IMR-90 (cell line): Measurements from ENCODE around the gene WDR27. TPM values are rescaled to one million over a fixed set of nuclear protein-coding genes. Genes with fewer than 3 reads are reported as not detected.

ENCODE experiments used
- ATAC-seq: fragments of 200-7000 bp; cut with Tn5 transposase; 2 replicates; pipeline ENCODE4 v1.9.1; 2020; ENCODE audit warnings: low read depth, mild to moderate bottlenecking, moderate library complexity
- BruUV-seq: library from RNA; stranded (reverse); fragments of 400-500 nt; replicated peaks from 2 replicates; lab custom pipeline; 2021; lab: Mats Ljungman, UMichigan
- CTCF ChIA-PET: fragments of 300-600 bp; formaldehyde crosslinking; extraction: SDS; loops from one replicate; lab custom pipeline; 2021; ENCODE audit warnings: antibody characterized with exemption; lab: Yijun Ruan, JAX
- POLR2A ChIA-PET: fragments of 300-600 bp; sonication (Branson Sonifier 250); formaldehyde crosslinking; loops from one replicate; lab custom pipeline; 2022; ENCODE audit warnings: antibody characterized with exemption; ENCODE audit not compliant: unreplicated experiment; lab: Charles Lee
- DNase-seq: peaks from one replicate; pipeline ENCODE4 v3.0.0; 2013
- H2AFZ ChIP-seq: replicated peaks from 2 replicates; pipeline ENCODE3; 2013; ENCODE audit warnings: low read length, mild to moderate bottlenecking; ENCODE audit not compliant: poor library complexity
- H2AK5ac ChIP-seq: 2 replicates; pipeline ENCODE4 v1.6.1; 2013; ENCODE audit warnings: low read depth, low read length, inconsistent platforms
- H2AK9ac ChIP-seq: replicated peaks from 2 replicates; pipeline ENCODE3; 2013; ENCODE audit warnings: mild to moderate bottlenecking, low read depth, low read length, moderate library complexity; ENCODE audit not compliant: poor library complexity
- H2BK120ac ChIP-seq: 2 replicates; pipeline ENCODE4 v1.6.1; 2013; ENCODE audit warnings: low read depth, low read length, inconsistent platforms
- H2BK15ac ChIP-seq: 3 replicates; pipeline ENCODE4 v1.6.1; 2013; ENCODE audit warnings: low read depth, low read length, inconsistent platforms
- H2BK20ac ChIP-seq: 2 replicates; pipeline ENCODE4 v1.6.1; 2013; ENCODE audit warnings: low read depth, mild to moderate bottlenecking, inconsistent platforms, low read length, moderate library complexity
- H2BK5ac ChIP-seq: 2 replicates; pipeline ENCODE4 v1.6.1; 2013; ENCODE audit warnings: mild to moderate bottlenecking, low read depth, low read length, inconsistent platforms; ENCODE audit not compliant: poor library complexity, severe bottlenecking
- H3K14ac ChIP-seq: replicated peaks from 2 replicates; pipeline ENCODE4 v1.6.1; 2013; ENCODE audit warnings: low read depth, low read length, inconsistent platforms
- H3K18ac ChIP-seq: 2 replicates; pipeline ENCODE4 v1.6.1; 2013; ENCODE audit warnings: low read depth, low read length, control low read depth
- H3K23ac ChIP-seq: 2 replicates; pipeline ENCODE4 v1.6.1; 2013; ENCODE audit warnings: low read depth, low read length, inconsistent platforms
- H3K27ac ChIP-seq: 2 replicates; pipeline ENCODE4 v1.5.1; 2013; ENCODE audit warnings: mild to moderate bottlenecking, control low read depth, low read length; ENCODE audit not compliant: insufficient read depth
- H3K27me3 ChIP-seq: 2 replicates; pipeline ENCODE4 v1.6.1; 2013; ENCODE audit warnings: low read length; ENCODE audit not compliant: control insufficient read depth, insufficient read depth
- H3K36me3 ChIP-seq: 2 replicates; pipeline ENCODE4 v1.6.1; 2013; ENCODE audit warnings: low read length, mixed read lengths; ENCODE audit not compliant: control insufficient read depth, insufficient read depth
- H3K4ac ChIP-seq: 2 replicates; pipeline ENCODE4 v1.6.1; 2013; ENCODE audit warnings: low read depth, low read length, inconsistent platforms
- H3K4me1 ChIP-seq: 2 replicates; pipeline ENCODE4 v1.6.1; 2013; ENCODE audit warnings: low read length, mixed read lengths; ENCODE audit not compliant: control insufficient read depth, insufficient read depth
- H3K4me2 ChIP-seq: 2 replicates; pipeline ENCODE4 v1.6.1; 2013; ENCODE audit warnings: low read depth, mild to moderate bottlenecking, control low read depth, low read length, moderate library complexity
- H3K4me3 ChIP-seq: 2 replicates; pipeline ENCODE4 v1.5.1; 2013; ENCODE audit warnings: low read depth, mild to moderate bottlenecking, control low read depth, low read length, moderate library complexity; ENCODE audit not compliant: insufficient read depth
- H3K56ac ChIP-seq: 2 replicates; pipeline ENCODE4 v1.6.1; 2013; ENCODE audit warnings: low read length, inconsistent platforms; ENCODE audit not compliant: insufficient read depth; ENCODE audit errors: extremely low read depth
- H3K79me1 ChIP-seq, 2 experiments: 2 replicates each; pipeline ENCODE4 v1.6.1; 2013; ENCODE audit warnings: low read length in 2 of 2, inconsistent platforms in 1 of 2, low read depth in 1 of 2
- H3K9ac ChIP-seq: 2 replicates; pipeline ENCODE4 v1.6.1; 2013; ENCODE audit warnings: low read depth, low read length, control low read depth
- H3K9me1 ChIP-seq: 2 replicates; pipeline ENCODE4 v1.6.1; 2013; ENCODE audit warnings: low read length, inconsistent platforms; ENCODE audit not compliant: insufficient read depth
- H3K9me3 ChIP-seq: 2 replicates; pipeline ENCODE4 v1.6.1; 2013; ENCODE audit warnings: low read length; ENCODE audit not compliant: control insufficient read depth, insufficient read depth
- H4K20me1 ChIP-seq: 2 replicates; pipeline ENCODE4 v1.6.1; 2013; ENCODE audit warnings: low read length, inconsistent platforms; ENCODE audit not compliant: insufficient read depth
- H4K5ac ChIP-seq: 2 replicates; pipeline ENCODE4 v1.6.1; 2013; ENCODE audit warnings: mild to moderate bottlenecking, low read depth, low read length, control low read depth
- H4K8ac ChIP-seq, 2 experiments: 2 replicates each; pipeline ENCODE4 v1.6.1; 2013; ENCODE audit warnings: low read depth in 2 of 2, low read length in 2 of 2, control low read depth in 1 of 2, inconsistent platforms in 1 of 2
- H4K91ac ChIP-seq: 2 replicates; pipeline ENCODE4 v1.6.1; 2013; ENCODE audit warnings: low read depth, low read length, inconsistent platforms; ENCODE audit not compliant: insufficient read depth
- BHLHE40 ChIP-seq: fragments of 150-350 bp; IDR thresholded peaks from 2 replicates; pipeline ENCODE4 v1.6.1; 2016; ENCODE audit warnings: mild to moderate bottlenecking, low read depth, low read length
- CHD1 ChIP-seq: IDR thresholded peaks from 2 replicates; pipeline ENCODE4 v1.6.1; 2012; ENCODE audit warnings: low read depth, low read length, improper control_type of control experiment
- CTCF ChIP-seq: conservative IDR thresholded peaks from 2 replicates; pipeline ENCODE4 v1.5.1; 2012; ENCODE audit warnings: mild to moderate bottlenecking, low read depth, low read length, improper control_type of control experiment
- FOS ChIP-seq: fragments of 150-350 bp; IDR thresholded peaks from 2 replicates; pipeline ENCODE4 v1.6.1; 2016; ENCODE audit warnings: low read depth, low read length
- MAZ ChIP-seq: IDR thresholded peaks from 2 replicates; pipeline ENCODE4 v1.6.1; 2012; ENCODE audit warnings: low read depth, mild to moderate bottlenecking, low read length, improper control_type of control experiment, moderate library complexity, borderline replicate concordance
- MXI1 ChIP-seq: IDR thresholded peaks from 2 replicates; pipeline ENCODE4 v1.6.1; 2012; ENCODE audit warnings: low read depth, mild to moderate bottlenecking, low read length, moderate library complexity, borderline replicate concordance
- WGBS, 2 experiments: methylation state at CpG; one replicate each; pipeline versions ENCODE4 v1.1.5 to v1.1.7; 2013; ENCODE audit warnings: missing lambda C conversion rate in 2 of 2; ENCODE audit not compliant: insufficient read length in 1 of 2; ENCODE audit errors: extremely low coverage in 2 of 2; 5-methylcytosine and 5-hydroxymethylcytosine counted together
- dilution Hi-C: fragments of 300-500 bp; cut with HindIII; formaldehyde crosslinking; loops from one replicate; pipeline ENCODE4 v1.14.3; 2018; ENCODE audit warnings: low sequenced_read_pairs; ENCODE audit not compliant: unreplicated experiment
- in situ Hi-C: fragments of 300-500 bp; cut with MboI; formaldehyde crosslinking; loops from 3 replicates; pipeline ENCODE4 v1.14.3; 2019; ENCODE audit warnings: low sequenced_read_pairs, inconsistent platforms, mixed read lengths
- intact Hi-C: fragments of 100-400 bp; cut with micrococcal nuclease; formaldehyde crosslinking; loops from 2 replicates; pipeline ENCODE4 v1.10.0; 2022
- polyA plus RNA-seq, 3 experiments: library from polyadenylated mRNA; depleted of rRNA; stranded (reverse); fragments of >200 nt; gene quantifications; 2 replicates each; pipeline ENCODE4 v1.2.3, GENCODE V29; 2012; ENCODE audit warnings: low replicate concordance in 1 of 3
- total RNA-seq: library from RNA; depleted of rRNA; stranded (reverse); fragments of >200 nt; gene quantifications from 2 replicates; pipeline ENCODE4 v1.2.3, GENCODE V29; 2012

Gene WDR27
- total and polyA plus RNA-seq, 2 of the 4 experiments (the other 2 are of a cell fraction) = 7.0 to 18.5 TPM

- no peak for TF ChIP-seq MAZ
- TF ChIP-seq CHD1 = no peak
Observed at GRCh38 chr6:169445661-169446581, 255.9 kb downstream of the WDR27 start (continued).

- no peaks in the 10 kb centered on the region for H3K27me3 ChIP-seq
- ChIA-PET CTCF (interaction anchor here (1.0 kb wide), 1 partner anchor 10 kb away, joined by 3 read pairs; no protein-coding TSS in a partner anchor), POLR2A (no interaction called here)
- no peaks in the 10 kb centered on the region for H3K9me3 ChIP-seq
- no peak overlapping the region for H3K4me2 ChIP-seq
- H3K27ac ChIP-seq = no peak overlapping the region
- intact Hi-C loops = loop anchor here (10.0 kb wide), 1 partner anchor 870 kb away; no protein-coding TSS in a partner anchor
- no peak overlapping the region for H4K91ac ChIP-seq
- H4K20me1 ChIP-seq = no peaks in the 10 kb centered on the region
- peaks cover 6% of the 10 kb centered on the region; the same call in 1 of the 2 replicates for H3K9me1 ChIP-seq
- H3K4ac ChIP-seq = no peak overlapping the region
- H2AK5ac ChIP-seq = no peak overlapping the region
- no peak overlapping the region for H3K9ac ChIP-seq
- dilution Hi-C loops = no loop called here
- H3K23ac ChIP-seq = no peak overlapping the region
- H2AK9ac ChIP-seq = no peak overlapping the region
- BruUV-seq = no TSS peak
- H4K8ac ChIP-seq = no peak overlapping the region
- in situ Hi-C loops = no loop called here
- no peak overlapping the region for H2BK120ac ChIP-seq
- 100% methylated on average over 1 of the region's 7 CpGs; no CpG with 5 or more reads in 1 of the 2 experiments for WGBS, 2 experiments
- H3K36me3 ChIP-seq = no peaks in the 10 kb centered on the region
- H2BK5ac ChIP-seq = no peak overlapping the region
- no peak overlapping the region for H3K14ac ChIP-seq
- no peak overlapping the region for H2BK20ac ChIP-seq
- no peak overlapping the region for H2AFZ ChIP-seq
- no peak overlapping the region for H4K5ac ChIP-seq
- no peaks in the 10 kb centered on the region for H3K79me1 ChIP-seq
- no peak overlapping the region for H3K18ac ChIP-seq
- DNase-seq = no peak
- ATAC-seq = no peak
- H3K4me3 ChIP-seq = no peak overlapping the region
- H2BK15ac ChIP-seq = no peak overlapping the region
- TF ChIP-seq FOS (no peak), MXI1 (no peak), BHLHE40 (no peak), CTCF (no peak)
- peaks cover 6% of the 10 kb centered on the region for H3K4me1 ChIP-seq
- H3K56ac ChIP-seq = no peak overlapping the region
Observed at GRCh38 chr6:169445227-169445626, 256.6 kb downstream of the WDR27 start.
